Skeletal muscle cell (primary cell): Measurements from ENCODE around the gene NDRG3.
"Not testable (repeated sequence)": the region's sequence is repeated elsewhere in the genome, so short reads cannot be mapped to it uniquely, and the experiment has no call there.

Experiments used
- DNase-seq: peaks from one replicate; pipeline ENCODE4 v3.0.0-alpha.2; 2010; ENCODE audit warnings: low read depth
- H3K4me3 ChIP-seq: 2 replicates; pipeline ENCODE4 v1.5.1; 2011; ENCODE audit warnings: low read depth, mild to moderate bottlenecking, control low read depth, low read length, moderate library complexity

The NDRG3 gene

DNA sequence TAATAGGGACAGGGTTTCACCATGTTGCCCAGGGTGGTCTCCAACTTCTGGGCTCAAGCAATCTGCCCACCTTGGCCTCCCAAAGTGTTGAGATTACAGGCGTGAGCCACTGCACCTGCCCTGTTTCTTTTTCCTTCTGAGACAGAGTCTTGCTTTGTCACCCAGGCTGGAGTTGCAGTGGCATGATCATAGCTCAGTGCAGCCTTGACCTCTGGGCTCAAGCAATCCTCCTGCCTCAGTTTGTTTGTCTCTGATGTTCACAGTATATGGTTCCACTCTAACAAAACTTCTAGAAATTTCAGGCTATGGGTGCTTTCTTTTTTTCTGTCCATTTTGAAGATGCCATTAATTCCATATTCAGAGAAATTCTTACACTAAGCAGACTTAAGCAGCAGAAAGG lies 33.1 kb downstream of the NDRG3 start:
- H3K4me3 ChIP-seq: no peak overlapping the region
- DNase-seq: no peak

DNA sequence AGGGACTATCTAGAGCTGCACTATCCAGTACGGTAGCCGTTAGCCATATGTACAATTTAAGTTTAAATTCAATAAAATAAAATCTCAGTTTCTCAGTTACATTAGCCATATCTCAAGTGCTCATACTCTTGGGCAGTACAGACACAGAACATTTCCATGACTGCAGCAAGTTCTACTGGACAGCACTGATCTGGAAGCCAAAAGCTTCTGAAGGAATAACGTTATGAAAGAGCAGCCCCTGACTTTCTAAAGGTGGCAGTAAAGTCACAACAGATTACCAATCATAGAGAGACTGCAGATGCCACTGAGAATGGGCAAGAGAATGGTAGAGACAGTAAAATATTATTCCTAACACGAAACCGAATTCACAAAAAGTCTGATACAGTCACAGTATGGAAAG lies 36.8 kb downstream of the NDRG3 start:
- no peak for DNase-seq
- H3K4me3 ChIP-seq: no peak overlapping the region

DNA sequence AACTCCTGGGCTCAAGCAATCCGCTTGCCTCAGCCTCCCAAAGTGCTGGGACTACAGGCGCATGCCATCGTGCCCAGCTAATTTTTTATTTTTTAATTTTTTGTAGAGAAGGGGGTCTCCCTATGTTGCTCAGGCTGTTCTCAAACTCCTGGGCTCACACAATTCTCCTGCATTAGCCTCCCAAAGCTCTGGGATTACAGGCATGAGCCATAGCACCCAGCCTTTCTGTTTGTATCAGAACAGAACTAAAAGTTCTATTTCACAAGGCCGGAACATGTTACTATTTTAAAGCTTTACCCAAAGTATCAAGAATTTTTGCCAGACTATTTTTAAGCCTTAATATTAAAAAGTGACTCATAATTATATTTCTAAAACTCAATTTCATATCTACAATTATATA lies 42.4 kb downstream of the NDRG3 start:
- H3K4me3 ChIP-seq: no peak overlapping the region
- DNase-seq: no peak

DNA sequence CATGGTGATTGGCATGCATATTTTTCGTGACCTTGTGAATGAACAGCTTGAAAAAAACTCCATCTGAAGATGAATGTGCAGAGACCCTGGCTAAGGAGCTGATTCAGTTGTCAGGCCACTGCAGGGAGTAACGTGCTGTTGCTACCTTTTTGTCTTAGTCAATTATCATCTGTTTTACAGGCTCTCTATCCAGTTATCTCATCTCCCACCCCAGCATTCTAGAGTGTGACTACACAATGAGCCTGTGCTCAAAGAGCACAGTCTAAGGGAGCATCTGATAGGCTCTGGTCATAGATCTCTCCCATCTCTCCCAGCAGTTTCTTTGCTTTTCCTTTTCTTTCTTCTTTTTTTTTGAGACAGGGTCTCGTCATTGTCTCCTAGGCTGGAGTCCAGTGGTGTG lies 45.5 kb downstream of the NDRG3 start:
- DNase-seq: no peak
- no peak overlapping the region for H3K4me3 ChIP-seq

DNA sequence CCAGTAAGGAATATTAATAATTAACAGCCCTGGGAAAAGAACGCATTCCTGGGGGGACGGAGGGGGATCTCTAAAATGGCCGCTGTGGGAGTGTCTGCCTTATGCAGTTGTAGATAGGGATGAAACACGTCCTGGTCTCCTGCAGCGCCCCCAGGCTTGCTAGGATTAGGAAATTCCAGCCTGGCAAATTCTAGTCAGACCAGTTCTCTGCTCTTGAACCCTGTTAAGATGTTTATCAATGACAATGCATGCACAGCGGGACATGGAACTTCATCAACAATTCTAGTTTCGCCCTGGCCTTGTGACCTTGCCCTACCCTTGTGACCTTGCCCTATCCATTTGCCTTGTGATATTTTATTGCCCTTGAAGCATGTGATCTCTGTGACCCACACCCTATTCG lies 50.4 kb downstream of the NDRG3 start:
- DNase-seq, H3K4me3 ChIP-seq: not testable (repeated sequence)

DNA sequence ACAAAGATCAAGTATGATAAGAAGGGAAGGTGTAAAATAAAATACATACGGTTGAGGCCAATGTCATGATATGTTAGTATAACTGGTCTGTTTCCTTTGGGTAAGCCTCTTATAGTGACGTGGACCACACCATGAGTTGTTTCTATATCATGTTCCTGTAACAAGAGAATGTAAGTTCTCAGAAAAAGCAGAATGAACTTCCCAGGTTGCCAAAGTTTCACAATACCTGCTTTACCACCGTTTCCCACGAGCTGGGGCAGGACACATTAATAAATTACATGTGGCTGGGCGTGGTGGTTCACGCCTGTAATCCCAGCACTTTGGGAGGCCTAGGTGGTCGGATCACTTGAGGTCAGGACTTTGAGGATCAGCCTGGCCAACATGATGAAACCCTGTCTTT lies 57.3 kb downstream of the NDRG3 start:
- H3K4me3 ChIP-seq: no peak overlapping the region
- DNase-seq: no peak

DNA sequence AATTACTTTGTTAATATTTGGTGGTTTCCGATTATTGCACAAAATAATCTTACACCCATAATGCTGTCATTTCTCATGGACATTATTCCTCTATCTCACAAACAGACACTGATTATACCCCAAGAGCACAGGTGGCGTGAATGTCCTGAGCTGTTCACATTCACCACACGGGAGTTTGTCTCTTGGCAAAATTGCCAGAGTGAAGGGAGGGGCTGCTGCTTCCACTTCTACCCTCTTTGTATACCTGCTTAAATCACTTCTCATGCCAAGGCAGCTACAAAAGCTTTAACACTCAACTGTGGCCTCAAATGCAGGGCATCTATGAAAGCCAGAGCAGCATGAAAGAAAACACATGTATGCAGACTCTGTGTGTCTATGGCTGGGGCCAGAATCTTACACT lies 58.0 kb downstream of the NDRG3 start:
- H3K4me3 ChIP-seq: no peak overlapping the region
- no peak for DNase-seq

DNA sequence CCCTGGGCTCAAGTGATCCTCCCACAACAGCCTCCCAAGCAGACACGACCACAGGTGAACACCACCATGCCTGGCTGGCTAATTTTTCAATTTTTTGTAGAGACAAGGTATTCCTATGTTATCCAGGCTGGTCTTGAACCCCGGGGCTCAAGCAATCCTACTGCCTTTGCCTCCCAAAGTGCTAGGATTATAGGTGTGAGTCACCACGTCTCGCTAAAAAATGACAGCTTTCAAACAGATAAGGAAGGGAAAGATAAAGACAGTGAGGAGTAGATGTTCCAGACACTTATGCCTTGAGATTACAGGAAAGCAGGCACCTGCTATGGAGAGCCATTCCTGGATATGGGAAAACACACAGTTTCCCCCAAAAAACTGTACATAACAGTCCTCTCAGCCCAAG lies 58.9 kb downstream of the NDRG3 start:
- DNase-seq: no peak
- no peak overlapping the region for H3K4me3 ChIP-seq

DNA sequence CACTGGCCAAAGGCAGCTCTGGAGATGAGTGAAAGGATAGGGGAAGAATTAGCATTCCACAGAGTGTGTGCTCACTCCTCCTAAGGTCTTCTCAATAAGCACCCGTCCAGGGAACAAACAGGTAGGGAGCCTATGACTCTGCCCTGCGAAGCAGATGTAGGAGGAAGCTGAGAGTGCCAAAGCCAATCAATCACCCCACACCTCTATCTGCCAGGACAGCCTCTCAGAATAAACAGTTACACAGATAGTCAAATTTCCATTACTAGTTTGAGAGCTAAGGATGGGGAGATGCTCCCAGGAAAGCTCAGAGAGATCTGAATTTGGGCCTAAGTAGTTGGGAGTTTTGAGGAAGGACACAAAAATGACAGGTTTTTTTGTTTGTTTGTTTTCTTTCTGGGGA lies 59.4 kb downstream of the NDRG3 start:
- no peak overlapping the region for H3K4me3 ChIP-seq
- no peak for DNase-seq

DNA sequence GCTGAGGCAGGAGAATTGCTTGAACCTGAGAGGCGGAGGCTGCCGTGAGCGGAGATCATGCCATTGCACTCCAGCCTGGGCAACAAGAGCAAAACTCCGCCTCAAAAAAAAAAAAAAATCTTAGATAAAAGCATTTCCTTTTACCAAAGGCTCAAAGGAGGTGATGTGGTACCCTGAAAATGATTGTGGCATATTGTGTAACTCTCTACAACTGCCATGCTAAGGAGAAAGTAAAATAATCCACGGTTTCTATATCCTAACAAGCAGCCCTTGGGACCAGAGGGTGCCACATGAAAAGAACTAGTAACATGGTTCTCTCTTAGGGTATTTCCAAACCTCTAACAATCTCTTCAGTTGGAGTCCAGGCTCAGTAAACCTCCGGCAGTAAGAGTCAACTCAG lies 61.1 kb downstream of the NDRG3 start:
- DNase-seq: no peak
- H3K4me3 ChIP-seq: no peak overlapping the region

DNA sequence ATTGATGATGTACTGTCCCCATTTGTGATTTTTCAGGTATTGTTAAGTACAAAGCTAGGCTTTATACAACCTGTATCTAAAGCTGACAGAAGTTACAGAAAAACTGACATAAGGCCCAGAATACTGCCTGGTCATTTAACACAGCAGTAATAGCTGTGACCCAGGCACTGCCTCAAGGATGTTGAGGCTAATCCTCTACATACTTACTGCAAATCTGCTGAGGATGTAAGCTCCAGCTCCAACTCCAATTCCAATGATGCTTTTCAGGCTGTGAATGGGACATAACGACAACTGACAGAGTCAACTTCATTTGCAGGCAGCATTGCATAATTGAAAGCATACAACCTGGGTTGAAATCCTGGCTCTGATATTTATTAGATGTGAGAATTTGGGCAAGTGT lies 63.6 kb downstream of the NDRG3 start:
- H3K4me3 ChIP-seq: no peak overlapping the region
- DNase-seq: no peak

DNA sequence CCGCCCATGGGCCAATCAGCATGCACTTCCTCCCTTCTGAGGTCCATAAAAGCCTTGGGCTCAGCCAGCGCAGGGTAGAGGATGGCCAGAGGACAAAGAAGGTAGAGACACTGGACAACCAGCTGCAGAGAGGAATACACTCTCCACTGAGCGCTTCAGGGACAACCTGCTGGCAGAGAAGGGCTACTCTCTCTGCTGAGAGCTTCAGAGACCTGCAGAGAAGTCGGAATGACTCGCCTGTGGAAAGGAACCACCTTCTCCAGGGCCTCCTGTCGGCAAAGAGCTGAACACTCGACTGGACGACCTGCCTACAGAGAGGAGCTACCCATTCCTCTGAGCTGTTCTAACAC lies 68.5 kb downstream of the NDRG3 start:
- H3K4me3 ChIP-seq: no peak overlapping the region
- no peak for DNase-seq

DNA sequence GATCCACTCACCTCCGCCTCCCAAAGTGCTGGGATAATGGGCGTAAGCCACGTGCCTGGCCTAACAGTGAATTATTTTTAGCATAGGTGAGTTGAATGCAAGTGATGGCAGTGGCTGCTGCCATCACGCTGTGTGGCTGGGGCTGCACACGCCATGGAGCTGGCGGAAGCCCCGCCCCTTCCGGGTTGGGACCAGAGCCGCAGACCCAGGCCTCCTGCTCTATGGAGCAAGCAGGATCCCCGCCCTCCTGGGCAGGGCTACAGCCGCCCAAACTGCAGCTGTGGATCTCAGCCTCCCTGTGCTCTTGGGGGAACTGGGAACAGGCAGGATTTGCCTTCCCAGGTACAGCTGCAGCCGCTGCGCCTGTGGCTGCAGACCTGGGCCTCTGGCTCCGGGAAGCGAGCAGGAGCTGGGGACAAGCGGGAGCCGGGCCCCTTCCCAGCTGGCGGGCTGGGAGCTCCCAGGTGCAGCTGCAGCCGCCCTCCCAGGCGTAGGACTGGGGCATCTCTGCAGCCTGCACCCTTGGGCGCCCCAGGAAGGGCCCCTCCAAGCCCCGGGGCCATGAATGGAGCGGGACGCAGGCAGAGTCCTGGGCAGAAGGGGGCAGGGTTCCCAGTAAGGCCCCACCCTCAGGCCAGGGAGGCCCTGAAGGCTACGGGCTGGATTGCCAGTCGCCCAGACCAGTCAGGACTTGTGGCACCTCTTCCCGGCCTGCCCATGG lies 69.0 kb downstream of the NDRG3 start:
- no peak overlapping the region for H3K4me3 ChIP-seq
- DNase-seq: no peak

DNA sequence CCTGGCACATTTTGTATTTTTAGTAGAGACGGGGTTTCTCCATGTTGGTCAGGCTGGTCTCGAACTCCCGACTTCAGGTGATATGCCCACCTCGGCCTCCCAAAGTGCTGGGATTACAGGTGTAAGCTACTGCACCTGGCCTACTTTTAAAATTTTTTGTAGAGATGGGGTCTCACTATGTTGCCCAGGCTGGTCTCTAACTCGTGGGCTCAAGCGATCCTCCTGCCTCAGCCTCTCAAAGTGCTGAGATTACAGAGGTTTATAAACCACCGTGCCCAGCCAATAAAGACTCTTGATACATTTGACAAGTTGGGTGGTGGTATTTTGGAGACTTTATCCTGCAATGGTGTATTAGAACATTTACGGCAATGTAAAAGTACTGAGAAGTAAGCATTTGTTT lies 70.3 kb downstream of the NDRG3 start:
- not testable (repeated sequence) for H3K4me3 ChIP-seq, DNase-seq

DNA sequence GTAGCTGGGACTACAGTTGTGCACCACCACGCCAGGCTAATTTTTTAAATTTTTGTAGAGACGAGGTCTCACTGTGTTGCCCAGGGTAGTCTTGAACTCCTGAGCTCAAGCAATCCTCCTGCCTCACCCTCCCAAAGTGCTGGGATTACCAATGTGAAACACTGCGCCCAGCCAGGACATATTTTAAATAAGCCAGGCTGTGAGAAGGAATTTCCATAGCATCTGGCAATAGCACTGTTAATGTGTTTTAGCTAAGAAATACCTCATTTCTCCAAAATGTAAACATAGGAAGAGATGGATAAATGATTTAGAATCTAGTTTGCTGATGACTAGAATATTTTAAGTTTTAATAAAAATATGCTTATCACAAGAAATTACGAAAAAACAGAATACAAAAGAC lies 72.9 kb downstream of the NDRG3 start:
- no peak for DNase-seq
- H3K4me3 ChIP-seq: no peak overlapping the region

DNA sequence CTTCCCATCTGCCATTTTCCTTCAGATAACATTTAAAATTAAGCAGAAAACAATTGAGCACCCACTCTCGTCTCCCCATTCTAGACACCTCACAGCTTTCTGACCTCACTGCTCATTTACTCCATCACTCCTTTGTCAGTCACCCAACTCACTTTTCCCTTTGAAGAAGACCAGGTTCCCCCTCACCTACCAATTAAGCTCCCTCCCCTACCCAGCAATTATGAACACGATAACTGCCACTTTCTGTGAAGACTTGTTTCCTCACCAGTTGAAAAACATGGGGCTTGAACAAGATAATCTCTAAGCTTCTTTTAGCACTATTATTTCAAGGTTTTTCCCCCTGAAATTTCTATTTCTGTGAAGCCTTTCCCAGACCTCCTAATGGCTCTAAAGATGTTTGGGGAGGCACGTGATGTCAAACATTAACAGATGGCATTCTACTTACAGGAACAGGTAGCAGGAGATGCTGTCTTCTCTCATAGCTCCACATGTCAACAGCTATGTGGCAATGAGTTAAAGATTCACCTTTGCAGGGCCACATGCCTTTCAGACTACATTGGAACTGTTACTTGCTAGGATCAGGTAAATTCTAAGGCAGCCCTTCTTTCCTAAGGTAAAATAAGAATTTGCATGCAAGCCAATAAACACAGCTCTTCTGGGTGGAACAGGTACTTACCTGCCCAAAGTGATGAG lies 75.1 kb downstream of the NDRG3 start:
- H3K4me3 ChIP-seq: no peak overlapping the region
- no peak for DNase-seq

DNA sequence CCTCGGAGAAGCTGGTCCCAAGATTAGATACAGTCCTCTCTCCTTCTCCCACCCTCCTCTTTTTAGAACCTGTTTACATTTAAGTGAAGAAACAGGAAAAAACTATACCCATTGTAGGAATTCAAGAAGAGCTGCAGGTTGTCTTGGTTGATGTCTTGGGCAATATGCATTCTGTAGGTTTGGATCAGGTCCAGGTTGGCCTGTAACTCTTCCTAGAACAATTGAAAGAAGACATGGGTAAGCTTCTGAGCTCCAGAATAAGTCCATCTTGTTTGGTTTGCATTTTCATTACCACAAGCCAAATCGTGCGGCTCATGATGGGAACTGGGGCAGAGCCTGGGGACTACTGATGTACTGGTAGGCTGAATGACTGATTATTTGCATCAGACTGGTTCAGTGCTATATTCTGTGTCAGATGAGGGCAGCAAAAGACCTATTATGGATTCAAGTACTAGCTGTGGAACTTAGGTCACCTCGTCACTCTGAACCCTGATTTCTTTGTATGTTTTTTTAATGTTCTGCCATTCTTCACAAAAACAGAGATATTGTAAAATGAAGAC lies 79.6 kb downstream of the NDRG3 start:
- no peak overlapping the region for H3K4me3 ChIP-seq
- no peak for DNase-seq

DNA sequence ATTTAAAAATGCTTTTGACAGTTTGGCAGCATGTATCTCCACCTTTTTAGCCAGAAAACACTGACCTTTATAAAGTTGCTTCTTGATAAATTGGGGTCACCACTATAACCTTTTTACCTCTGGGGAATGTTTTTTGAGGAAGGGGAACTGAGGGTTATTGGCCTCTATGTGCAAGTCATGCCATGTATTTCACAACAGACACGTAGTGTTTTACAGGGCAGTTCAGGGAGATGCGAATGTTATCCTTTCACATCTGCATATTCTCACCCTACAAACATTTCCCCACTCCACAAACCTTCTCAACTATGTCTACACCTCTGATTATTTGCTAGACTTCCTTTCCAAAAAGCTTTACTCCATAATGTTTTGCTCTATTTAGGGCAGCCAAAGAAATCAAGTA lies 82.9 kb downstream of the NDRG3 start:
- H3K4me3 ChIP-seq: no peak overlapping the region
- DNase-seq: no peak

DNA sequence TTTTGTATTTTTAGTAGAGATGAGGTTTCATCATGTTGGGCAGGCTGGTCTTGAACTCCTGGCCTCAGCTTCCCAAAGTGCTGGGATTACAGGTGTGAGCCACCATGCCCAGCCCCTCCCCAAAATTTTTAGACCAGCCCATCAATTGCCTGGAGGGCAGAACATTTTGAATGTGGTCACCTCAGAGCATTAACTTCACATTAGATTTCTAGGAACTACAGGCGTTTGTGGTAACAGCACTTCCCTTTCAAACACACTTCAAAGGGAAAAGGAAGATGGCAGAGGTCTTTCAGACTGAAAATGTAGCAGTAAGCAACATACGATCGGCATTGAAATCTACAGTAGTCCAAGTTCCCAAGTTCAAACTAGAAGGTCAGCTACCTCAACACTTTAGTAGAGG lies 87.6 kb downstream of the NDRG3 start:
- no peak for DNase-seq
- no peak overlapping the region for H3K4me3 ChIP-seq

DNA sequence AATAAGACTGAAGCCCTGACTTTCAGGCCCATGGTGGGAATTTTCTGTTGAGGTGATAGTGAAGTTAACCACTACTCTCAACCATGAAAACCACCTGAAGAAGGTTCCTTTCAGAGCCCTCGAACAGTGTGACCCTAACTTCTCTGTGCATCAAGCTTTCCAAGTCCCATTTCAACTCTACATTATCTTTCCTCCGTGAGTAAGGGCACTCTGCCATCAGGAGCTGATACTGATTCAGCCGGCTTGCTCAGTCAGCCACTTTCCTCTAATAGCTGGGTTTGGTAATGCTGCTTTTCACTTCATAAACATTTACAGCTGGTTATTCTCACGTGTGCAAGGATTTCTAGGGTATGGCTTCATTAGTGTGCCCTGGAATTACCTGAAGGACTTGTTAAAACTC lies 89.2 kb downstream of the NDRG3 start:
- H3K4me3 ChIP-seq: no peak overlapping the region
- no peak for DNase-seq

DNA sequence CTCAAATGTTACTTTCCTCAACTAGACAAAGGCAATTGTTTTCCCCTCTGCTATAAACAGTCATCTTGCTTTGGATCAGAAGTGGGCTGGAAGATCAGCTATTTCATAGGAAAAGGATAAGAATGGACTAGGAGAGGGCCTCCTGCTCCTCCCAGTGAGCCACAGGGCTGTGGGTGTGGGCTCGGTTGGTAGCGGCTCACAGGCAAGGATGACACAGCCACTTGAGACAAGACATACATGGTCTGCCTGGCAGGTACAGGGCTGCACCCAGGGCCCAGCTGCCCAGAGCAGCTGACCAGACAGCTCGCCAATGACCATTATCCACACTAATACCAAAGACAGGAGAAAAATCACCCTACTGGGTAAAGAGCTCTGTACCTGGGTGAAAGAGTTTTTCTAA lies 90.9 kb downstream of the NDRG3 start:
- no peak for DNase-seq
- H3K4me3 ChIP-seq: no peak overlapping the region
